B cell (primary cell): ENCODE measurements around the gene OR2F2.

Experiments used
- CTCF ChIP-seq: fragments of 200-600 bp; IDR thresholded peaks from one replicate; pipeline ENCODE4 v1.8.0; 2022; ENCODE audit warnings: antibody characterized with exemption, mild to moderate bottlenecking
- EZH2 ChIP-seq: IDR thresholded peaks from 2 replicates; pipeline ENCODE4 v1.6.1; 2012; ENCODE audit warnings: borderline replicate concordance, low read depth, mild to moderate bottlenecking, moderate library complexity, low read length; ENCODE audit not compliant: insufficient read depth, poor library complexity, severe bottlenecking

- no peak for TF ChIP-seq CTCF
- no peak for TF ChIP-seq EZH2
These were observed 12.1 kb downstream of the OR2F2 start for GRCh38 chr7:143947111-143947510.
